ENCODE results near the gene CDC25A.
"Not testable (repeated sequence)": the region's sequence is repeated elsewhere in the genome, so short reads cannot be mapped to it uniquely, and the experiment has no call there.

CDC25A gene

DNA sequence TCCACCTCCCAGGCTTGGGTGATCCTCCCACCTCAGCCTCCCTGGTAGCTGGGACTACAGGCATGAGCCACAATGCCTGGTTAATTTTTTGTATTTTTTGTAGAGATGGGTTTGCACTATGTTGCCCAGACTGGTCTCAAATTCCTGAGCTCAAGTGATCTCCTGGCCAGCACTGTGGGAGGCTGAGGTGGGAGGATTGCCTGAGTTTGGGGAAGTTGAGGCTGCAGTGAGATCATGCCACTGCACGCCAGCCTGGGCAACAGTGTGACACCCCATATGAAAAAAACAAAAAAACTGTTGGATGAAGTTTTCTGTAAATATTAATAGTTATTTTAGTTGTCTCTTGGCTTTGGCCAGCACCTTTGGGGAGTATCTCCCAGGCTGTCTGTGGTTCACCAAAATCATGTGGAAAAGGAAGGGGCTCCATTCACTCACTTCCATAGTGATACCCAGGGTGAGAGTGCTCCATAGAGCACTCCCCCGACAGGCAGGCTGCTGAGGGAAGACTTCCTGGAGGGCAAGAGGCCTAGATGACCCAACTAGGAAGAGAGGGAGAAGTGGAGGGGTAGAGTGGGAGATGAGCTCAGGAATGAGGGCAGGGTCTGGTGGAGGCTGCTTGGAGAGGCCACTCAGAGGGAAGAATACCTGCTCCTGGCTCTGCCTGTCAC, 47.1 kb downstream of the CDC25A start:
- no peak for DNase-seq

DNA sequence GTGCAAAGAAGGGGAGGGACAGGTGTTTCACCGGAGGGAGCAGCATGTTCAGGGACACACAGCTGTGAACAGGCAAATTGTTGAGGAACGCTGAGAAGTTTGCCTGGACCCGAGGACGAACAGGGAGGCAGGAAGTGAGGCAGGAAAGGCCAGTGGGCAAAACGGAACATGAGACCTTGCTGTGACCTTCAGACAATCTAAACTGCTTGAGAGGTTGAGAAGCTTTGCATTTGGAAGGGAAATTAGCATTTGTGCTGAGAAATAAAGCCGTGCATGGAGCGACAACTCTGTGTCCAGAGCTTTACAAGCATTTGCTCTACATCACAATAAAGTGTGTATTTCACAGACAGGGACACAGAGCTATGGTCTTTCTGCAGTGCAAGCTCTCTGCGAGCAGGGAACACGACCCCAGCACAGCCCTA, 47.9 kb downstream of the CDC25A start:
- no peak for DNase-seq

DNA sequence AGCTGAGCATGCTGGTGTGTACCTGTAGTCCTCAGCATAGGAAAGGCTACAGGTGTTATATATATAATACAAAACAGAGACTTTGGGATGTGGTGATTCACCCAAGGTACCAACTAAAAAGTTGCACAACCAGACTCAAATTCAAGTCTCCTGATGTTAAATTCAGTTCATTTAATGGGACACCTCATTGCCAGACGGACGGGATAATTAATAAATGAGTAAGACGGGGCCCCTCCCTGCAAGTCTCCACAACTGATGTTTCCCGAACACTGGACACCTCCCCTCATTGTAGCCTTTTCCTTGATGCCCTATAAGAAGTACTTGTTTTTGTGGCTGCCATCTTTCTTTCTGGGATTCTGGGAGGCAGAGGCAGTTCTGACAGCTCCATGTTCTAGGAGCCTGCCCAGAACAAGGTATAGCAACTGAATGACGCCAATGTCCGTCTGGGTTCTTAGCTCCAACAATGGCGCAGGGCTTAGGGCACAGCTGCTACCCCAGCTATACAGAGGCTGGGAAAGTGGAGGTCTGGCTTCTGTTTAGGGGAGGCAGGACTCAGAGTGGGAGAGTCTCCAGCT, 50.7 kb downstream of the CDC25A start:
- no peak for DNase-seq

DNA sequence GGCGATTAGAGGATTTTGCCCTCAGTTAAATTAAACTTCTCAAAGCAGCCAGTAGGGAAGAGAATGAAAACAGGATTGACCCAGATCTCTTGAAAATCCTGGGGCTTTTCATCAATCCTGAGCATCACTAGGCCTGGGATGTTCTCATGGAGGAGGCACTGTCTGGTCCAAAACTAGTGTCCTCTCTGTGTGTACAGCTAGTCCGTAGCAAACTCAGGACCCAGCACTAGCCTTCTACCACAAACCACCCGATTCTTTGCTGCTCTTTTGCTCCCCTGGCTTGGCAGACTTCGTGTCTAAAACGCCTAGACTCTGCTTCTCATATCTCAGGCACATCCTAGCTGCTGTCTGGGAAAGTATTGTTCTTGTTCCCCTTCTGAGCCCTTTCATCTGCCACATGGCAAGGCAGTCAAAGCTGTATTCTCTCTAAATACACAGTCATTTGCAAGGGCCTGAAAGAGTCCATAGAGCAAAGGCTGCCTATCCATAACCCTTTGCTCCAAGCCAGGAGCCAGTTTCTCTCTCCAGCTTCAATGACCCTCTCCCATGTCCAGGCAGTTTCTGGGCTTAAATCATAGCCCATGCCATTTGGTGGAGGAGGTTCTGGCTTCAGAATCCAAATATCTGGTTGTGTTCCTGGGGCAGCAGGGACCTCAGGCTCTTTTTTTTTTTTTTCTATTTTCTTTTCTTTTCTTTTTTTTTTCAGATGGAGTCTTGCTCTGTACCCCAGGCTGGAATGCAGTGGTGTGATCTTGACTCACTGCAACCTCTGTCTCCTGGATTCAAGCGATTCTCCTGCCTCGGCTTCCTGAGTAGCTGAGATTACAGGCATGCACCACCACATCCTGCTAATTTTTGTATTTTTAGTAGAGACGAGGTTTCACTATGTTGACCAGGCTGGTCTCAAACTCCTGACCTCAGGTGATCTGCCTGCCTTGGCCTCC, 52.4 kb downstream of the CDC25A start:
- DNase-seq = no peak

DNA sequence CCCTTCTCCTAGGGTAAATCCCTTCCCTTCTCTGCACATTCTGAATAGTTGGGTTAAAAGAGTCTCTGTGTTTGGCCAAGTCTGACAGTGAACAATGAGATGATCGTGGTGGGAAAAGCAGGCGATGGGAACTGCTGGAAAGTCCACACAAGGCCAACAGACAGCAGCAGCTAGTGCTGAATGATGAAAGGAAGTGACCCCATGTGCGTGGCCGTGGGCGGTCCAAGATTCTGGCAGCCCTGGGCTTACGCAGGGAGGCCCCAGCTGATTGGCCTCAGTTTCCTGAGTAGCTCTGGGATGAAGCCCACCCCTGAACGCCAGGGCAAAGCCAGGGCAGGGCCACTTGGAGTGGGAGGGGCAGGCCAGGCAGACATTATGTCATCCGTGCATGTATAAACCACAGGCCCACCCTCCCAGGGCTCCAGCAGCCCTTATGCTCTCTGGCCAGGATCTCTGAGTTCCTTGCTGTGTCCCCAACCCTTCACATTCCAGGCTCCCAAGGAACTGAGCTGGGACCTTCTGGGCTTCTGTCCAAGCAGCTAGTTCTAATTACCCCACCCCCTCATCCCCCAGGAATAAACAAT, 57.8 kb downstream of the CDC25A start:
- no peak for DNase-seq

DNA sequence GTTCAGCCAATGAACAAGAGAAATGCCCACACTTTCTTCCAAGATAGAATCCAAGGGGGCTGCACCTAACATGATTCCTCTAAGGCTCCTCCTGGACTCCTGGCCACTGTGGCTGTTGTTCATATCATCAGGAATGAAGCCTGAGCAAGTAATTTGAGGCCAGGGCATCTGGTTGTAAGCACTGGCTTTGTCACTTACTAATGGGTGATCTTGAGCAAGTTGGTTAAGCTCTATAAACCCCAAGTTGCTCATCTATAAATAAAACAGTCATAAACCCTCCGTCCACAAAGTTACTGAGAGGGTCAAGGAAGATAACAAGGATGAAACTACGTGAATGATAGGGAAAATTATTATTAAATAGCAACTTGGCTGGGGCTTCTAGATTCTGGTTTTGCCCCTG, 58.3 kb downstream of the CDC25A start:
- no peak for DNase-seq

DNA sequence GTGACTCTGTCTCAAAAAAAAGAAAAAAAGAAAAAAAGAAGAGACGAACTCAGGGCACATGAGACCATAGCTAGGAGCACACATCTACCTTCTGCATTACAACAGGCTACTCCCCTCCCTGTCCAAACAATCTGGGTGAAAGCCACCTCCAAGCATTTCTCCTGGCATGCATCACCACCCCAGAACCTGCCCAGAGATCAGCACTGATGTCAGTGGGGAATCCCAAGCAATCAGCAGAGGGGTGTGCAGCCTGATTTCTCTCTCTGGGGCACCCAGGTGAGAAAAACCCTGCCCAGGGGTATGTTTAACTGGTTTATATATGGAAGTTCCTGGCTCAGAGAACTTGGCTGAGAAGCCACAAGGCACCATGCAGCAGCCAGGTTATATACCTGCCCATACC, 59.4 kb downstream of the CDC25A start:
- no peak for DNase-seq

DNA sequence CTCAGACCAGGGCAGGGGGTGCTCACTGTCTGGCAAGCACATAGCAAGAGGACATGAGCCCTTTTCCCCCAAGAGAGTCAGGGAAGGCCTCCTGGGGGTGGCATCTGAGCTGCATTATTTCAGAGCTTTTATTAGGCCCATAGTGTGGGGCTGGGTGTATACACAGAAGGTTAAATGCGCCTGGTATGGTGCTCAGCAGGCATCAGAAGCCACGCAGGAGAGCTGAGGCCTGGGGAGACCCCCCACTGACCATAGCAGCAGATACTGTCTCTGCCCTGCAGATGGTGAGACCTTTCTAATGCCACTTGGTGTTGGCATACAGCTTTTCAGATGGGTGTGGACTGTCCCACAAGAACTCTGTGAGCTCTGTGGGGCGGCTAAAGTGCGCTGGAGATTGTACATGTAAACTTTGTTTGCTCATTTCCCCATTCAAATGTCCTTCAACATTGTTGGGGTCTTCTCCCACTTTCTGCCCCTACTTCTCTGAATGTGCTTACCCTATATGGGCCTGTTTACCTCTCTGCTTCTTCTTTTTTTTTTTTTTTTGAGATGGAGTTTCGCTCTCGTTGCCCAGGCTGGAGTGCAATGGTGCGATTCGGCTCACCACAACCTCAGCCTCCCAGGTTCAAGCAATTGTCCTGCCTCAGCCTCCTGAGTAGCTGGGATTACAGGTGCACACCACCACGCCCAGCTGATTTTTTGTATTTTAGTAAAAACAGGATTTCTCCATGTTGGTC, 62.2 kb downstream of the CDC25A start:
- no peak for DNase-seq

DNA sequence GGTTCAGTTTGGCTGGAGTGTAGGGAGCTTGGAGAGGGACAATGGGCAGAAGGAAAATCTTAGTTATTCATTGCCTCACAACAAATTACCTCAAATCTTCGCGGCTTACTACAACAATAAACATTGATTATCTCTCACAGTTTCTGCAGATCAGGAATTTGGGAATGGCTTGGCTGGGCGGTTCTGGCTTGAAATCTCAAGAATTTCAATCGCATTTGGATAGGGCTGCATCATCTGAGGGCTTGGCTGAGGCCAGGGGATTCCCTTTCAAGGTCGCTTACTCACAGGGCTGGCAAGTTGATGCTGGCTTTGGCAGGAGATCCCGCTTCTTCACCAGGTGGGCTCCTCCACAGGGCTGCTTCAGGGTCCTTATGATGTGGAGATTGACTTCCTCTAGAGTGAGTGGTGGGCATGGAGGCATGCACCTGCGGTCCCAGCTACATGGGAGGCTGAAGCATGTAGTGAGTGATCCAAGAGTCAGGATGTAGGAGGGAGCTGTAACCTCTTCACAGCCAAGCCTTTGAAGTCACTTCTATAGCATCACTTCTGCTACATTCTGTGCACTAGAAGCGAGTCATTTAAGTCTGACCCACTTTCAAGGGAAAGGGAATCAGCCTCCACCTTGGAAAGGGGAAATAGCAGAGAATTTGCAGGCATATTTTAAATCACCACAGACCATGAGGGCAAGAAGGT, 63.1 kb downstream of the CDC25A start:
- no peak for DNase-seq

DNA sequence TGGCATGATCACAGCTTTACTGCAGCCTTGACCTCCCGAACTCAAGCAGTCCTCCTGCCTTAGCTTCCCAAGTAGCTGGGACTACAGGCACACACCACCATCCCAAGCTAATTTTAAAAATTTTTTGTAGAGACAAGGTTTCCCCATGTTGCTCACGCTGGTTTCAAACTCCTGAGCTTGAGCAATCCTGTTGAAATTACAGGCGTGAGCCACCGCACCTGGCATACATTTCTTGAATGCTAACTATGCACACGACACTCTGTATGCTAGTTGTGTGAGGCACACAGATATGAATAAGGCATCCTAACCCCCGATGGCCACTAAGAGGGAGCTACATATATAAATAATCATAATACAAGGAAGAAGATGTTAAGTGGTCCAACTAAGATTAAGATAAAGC, 64.9 kb downstream of the CDC25A start:
- DNase-seq = no peak

DNA sequence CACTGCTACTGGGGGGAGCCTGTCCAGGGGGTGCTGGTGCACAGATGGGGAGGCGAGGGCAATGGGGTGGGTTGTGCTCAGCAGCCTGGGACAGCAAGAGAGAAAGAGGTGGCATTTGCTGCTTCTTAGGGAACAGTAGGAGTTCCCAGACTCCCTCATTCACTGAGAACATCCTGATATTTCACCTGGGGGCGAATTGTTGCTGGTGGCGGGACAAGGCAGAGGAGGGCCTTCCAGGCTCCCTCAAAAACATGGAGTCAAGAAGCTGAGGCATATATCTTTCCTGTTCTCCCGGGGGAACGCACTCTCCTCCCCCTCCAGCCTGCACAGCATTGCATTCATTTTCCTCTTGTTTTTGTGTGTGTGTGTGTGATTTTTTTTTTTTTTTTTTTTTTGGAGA, 65.7 kb downstream of the CDC25A start:
- no peak for DNase-seq

DNA sequence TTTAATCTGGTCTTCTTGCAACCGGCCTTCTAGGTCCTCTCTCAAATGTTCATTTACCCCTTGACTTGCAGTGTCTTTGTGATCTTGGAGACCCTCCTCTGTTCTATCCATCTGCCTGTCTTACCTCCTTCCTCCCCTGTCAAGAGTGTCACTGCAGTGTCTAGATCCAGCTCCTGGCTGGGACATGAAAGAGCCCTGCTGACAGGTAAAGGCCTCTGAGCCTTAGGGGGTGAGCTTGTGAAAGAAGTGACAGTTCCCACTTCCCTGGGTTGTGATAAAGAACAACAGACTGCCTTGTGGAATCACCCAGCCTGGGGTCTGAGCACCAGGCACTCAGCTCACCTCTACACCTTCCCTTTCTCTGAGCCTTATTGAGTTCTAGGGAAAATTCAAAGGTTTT, 68.0 kb downstream of the CDC25A start:
- no peak for DNase-seq

DNA sequence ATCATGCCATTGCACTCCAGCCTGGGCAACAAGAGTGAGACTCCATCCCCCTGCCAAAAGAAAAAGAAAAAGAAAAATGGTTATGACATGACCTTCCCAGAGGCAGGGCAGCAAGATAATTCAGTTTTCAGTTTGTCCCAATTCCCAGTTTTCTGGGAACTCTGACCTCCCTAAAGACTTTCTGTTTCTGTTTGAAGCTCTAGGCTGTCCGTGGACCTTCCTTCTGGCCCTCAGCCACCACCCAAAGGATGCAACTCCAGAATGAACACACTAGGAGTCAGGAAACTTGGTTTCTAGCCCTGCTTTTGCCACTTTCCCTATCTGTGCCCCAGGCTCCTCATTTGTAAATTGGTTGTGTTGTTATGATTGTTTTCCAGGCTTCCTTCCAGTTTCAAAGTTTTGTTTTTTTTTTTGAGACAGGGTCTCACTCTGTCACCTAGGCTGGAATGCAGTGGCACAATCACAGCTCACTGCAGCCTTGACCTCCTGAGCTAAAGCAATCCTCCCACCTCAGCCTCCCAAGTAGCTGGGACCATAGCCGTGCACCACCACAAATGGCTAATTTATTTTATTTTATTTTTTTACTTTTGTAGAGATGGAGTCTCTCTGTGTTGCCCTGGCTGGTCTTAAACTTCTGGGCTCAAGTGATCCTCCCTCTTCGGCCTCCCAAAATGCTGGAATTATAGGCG, 68.6 kb downstream of the CDC25A start:
- DNase-seq = no peak

DNA sequence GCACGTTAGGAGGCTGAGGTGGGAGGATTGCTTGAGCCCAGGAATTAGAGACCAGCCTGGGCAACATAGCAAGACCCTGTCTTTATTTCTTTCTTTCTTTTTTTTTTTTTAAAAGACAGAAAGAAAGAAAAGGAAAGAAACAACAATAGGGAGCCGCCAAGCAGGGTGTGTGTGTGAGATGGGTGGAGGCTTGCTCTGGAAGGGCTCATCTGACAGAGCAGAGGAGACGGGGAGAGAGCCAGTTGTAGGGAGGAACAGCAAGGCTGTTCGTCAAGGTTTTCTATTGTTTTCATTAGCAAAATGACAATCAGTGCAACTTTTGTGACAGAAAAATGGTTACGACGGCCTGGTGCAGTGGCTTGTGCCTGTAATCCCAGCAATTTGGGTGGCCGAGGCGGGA, 69.3 kb downstream of the CDC25A start:
- DNase-seq = no peak

DNA sequence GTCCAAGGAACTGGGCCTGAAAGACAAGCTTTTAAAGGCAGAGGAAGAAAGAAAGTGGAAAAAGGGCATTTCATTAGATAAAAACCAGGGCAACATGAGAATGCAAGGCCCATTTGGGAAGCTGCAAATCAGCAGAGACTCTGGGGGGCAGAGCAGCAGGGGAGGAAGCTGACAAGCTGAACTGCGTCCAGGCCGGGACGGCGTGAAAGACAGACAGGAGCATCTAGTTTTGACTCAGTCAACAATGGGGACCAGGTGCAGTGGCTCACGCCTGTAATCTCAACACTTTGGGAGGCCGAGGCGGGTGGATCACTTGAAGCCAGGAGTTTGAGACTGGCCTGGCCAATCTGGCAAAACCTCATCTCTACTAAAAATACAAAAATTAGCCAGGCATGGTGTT, 69.9 kb downstream of the CDC25A start:
- no peak for DNase-seq

DNA sequence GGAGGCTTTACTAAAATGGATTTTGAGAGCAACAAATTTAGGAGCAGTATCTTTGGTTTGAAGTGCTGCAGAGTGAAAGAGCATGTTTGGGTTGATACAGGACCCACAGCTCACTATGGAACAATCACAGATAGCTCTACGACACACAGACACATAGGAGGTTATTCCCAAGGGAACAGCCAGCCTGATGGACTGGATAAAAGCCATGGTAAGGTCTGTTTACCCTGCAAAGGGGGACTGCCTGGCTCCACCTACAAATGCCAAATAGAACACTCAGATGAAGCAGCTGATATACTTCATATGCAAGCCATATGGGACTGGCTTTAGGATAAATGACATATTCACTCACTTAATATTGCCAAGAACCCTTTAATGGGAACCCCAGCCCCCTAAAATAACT, 75.4 kb downstream of the CDC25A start:
- no peak for DNase-seq

DNA sequence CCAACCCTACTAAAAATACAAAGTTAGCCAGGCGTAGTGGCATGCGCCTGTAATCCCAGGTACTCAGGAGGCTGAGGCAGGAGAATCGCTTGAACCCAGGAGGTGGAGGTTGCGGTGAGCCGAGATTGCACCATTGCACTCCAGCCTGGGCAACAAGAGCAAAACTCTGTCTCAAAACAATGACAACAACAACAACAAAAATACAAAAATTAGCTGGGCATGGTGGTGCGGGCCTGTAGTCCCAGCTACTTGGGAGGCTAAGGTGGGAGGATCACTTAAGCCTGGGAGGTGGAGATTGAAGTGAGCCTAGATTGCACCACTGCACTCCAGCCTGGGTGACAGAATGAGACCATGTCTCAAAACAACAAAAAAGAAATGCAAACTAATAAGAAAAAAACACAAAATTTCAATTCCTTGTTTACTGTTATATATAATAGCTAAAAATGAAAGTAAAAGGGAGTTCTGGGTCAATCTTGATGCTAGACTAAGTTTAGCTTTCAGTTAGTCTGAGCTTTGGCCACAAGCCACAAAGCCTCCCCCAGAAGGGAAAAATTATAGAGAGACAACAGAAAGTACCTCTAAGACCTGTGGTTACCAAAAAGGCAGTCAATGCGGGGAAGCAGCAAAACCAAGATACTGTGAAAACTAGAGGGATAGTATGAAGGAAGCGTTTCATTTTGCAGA, 76.0 kb downstream of the CDC25A start:
- DNase-seq = not testable (repeated sequence)

DNA sequence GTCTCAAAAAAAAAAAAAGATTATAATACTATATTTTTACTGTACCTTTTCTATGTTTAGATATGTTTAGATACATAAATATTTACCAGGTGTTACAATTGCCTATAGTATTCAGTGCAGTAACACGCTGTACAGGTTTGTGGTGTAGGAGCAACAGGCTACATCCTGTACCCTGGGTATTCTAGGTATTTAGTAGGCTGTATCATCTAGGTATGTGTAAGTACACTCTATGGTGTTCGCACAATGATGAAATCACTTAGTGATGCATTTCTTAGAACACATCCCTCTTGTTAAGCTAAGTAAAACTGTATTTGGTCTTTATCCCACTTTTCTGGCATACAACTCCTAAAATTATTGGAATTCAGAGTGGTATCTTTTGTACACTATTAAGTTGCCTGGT, 77.8 kb downstream of the CDC25A start:
- no peak for DNase-seq

DNA sequence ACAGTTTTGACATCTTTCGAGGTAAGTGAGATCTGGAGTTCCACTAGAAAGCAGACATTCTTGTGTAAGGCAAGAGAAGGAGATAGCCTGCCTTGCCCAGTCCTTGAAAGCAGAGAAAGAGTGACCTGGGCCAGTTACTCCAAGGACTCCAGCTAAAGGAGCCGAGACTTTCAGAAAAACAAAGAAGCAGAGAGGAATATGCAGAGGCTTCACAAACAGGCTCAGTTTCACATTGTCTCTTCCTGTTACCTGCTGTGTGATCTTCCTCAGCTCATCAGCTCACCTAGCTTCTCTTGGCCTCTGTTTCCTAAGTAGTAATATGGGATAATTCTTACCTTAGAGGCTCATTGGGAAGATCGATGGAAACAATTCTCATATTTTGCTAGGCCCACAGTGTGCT, 81.0 kb downstream of the CDC25A start:
- no peak for DNase-seq

Data from NCI-H2227 treated with DMSO at 0.1 percent for 48 hours (cell line).